ENCODE measurements around the gene CAPZB. TPM values are rescaled to one million over a fixed set of nuclear protein-coding genes. Genes with fewer than 3 reads are reported as not detected.

CAPZB gene
- polyA plus RNA-seq, 1 donor from 2014 or later, result 159 TPM

DNA sequence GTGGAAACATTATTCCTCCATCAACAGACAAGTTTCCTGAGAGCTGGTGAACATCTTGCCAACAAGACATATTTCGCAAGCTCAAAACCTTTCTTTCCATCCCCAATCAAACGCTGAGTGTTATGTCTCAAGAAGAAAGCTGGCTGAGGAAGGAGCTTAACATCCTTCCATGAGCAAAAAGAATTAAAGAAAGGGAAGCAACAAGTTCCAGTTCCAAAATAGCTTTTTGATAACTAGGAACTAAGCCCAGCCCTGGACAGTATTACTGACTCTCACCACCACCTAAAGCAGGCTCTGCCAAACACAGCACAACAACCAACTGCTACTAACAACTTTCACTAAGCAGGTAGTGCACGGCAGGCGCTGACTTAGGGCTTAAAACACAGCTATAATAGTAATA lies 50.2 kb downstream of the CAPZB start:
- H3K27me3 ChIP-seq (ENCODE audit: insufficient read depth, low read depth, low read length), result no peaks in the 10 kb centered on the region
- H3K9me3 ChIP-seq (ENCODE audit: low read length), result no peaks in the 10 kb centered on the region
- H2AFZ ChIP-seq (ENCODE audit: low read depth, low read length), result no peak overlapping the region
- no peak overlapping the region for H3K9ac ChIP-seq (ENCODE audit: low read length)
- H3F3A ChIP-seq (ENCODE audit: insufficient read depth, low read length, poor library complexity, severe bottlenecking), result no peaks in the 10 kb centered on the region
- no peaks in the 10 kb centered on the region for H3K9me2 ChIP-seq (ENCODE audit: insufficient read depth, low read length)
- no peaks in the 10 kb centered on the region for H4K20me1 ChIP-seq (ENCODE audit: insufficient read depth)
- peaks cover 16% of the 10 kb centered on the region for H3K79me2 ChIP-seq (replicated peaks; ENCODE audit: insufficient read depth, low read length)
- TF ChIP-seq REST (IDR thresholded peaks at IDR 0.05; ENCODE audit: borderline replicate concordance) (no peak), MXI1 (conservative IDR thresholded peaks at IDR 0.05; ENCODE audit: poor library complexity, severe bottlenecking) (no peak), RAD21 (conservative IDR thresholded peaks at IDR 0.05) (no peak), SMC3 (conservative IDR thresholded peaks at IDR 0.05; ENCODE audit: poor library complexity) (no peak), EP300 (conservative IDR thresholded peaks at IDR 0.05; ENCODE audit: poor library complexity, severe bottlenecking) (no peak), TAF1 (IDR thresholded peaks at IDR 0.05; ENCODE audit: low read depth) (no peak), POLR2AphosphoS5 (IDR thresholded peaks at IDR 0.05) (no peak), EZH2 (IDR thresholded peaks at IDR 0.05; ENCODE audit: borderline replicate concordance, insufficient read depth, low read length, poor library complexity, severe bottlenecking) (no peak)
- TF ChIP-seq, protein P1, sequence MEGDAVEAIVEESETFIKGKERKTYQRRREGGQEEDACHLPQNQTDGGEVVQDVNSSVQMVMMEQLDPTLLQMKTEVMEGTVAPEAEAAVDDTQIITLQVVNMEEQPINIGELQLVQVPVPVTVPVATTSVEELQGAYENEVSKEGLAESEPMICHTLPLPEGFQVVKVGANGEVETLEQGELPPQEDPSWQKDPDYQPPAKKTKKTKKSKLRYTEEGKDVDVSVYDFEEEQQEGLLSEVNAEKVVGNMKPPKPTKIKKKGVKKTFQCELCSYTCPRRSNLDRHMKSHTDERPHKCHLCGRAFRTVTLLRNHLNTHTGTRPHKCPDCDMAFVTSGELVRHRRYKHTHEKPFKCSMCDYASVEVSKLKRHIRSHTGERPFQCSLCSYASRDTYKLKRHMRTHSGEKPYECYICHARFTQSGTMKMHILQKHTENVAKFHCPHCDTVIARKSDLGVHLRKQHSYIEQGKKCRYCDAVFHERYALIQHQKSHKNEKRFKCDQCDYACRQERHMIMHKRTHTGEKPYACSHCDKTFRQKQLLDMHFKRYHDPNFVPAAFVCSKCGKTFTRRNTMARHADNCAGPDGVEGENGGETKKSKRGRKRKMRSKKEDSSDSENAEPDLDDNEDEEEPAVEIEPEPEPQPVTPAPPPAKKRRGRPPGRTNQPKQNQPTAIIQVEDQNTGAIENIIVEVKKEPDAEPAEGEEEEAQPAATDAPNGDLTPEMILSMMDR (IDR thresholded peaks at IDR 0.05; ENCODE audit: poor library complexity, severe bottlenecking), result no peak
- no peaks in the 10 kb centered on the region for H3K36me3 ChIP-seq (ENCODE audit: insufficient read depth, low read length)
- H3K27ac ChIP-seq (ENCODE audit: low read length), result no peak overlapping the region
- no peak overlapping the region for H3K4me3 ChIP-seq (ENCODE audit: low read length)
- no peak overlapping the region for H3K4me2 ChIP-seq (ENCODE audit: low read length)

- no peak overlapping the region for H3K27ac ChIP-seq (ENCODE audit: low read length)
These were observed 51.7 kb downstream of the CAPZB start for GRCh38 chr1:19433719-19433998.

More at GRCh38 chr1:19433719-19433998, 51.7 kb downstream of the CAPZB start:
- Histone ChIP-seq H3K4me3 (ENCODE audit: low read length) (no peak overlapping the region), H2AFZ (ENCODE audit: low read depth, low read length) (no peak overlapping the region), H3K9me3 (ENCODE audit: low read length) (no peaks in the 10 kb centered on the region), H3K27me3 (ENCODE audit: insufficient read depth, low read depth, low read length) (no peaks in the 10 kb centered on the region), H4K20me1 (ENCODE audit: insufficient read depth) (no peaks in the 10 kb centered on the region), H3K36me3 (ENCODE audit: insufficient read depth, low read length) (no peaks in the 10 kb centered on the region), H3K4me2 (ENCODE audit: low read length) (no peak overlapping the region), H3F3A (ENCODE audit: insufficient read depth, low read length, poor library complexity, severe bottlenecking) (no peaks in the 10 kb centered on the region), H3K79me2 (replicated peaks; ENCODE audit: insufficient read depth, low read length) (peaks cover 20% of the 10 kb centered on the region), H3K9ac (ENCODE audit: low read length) (no peak overlapping the region), H3K9me2 (ENCODE audit: insufficient read depth, low read length) (no peaks in the 10 kb centered on the region)
- TF ChIP-seq POLR2AphosphoS5 (IDR thresholded peaks at IDR 0.05), result no peak
- no peak for TF ChIP-seq MXI1 (conservative IDR thresholded peaks at IDR 0.05; ENCODE audit: poor library complexity, severe bottlenecking)
- no peak for TF ChIP-seq SMC3 (conservative IDR thresholded peaks at IDR 0.05; ENCODE audit: poor library complexity)
- no peak for TF ChIP-seq EP300 (conservative IDR thresholded peaks at IDR 0.05; ENCODE audit: poor library complexity, severe bottlenecking)
- no peak for TF ChIP-seq EZH2 (IDR thresholded peaks at IDR 0.05; ENCODE audit: borderline replicate concordance, insufficient read depth, low read length, poor library complexity, severe bottlenecking)
- no peak for TF ChIP-seq REST (IDR thresholded peaks at IDR 0.05; ENCODE audit: borderline replicate concordance)
- no peak for TF ChIP-seq TAF1 (IDR thresholded peaks at IDR 0.05; ENCODE audit: low read depth)
- TF ChIP-seq, protein P1 (IDR thresholded peaks at IDR 0.05; ENCODE audit: poor library complexity, severe bottlenecking), result no peak
